WTC11 (cell line): ENCODE data around the gene GHRHR. TPM values are rescaled to one million over a fixed set of nuclear protein-coding genes. Genes with fewer than 3 reads are reported as not detected.
A peak's percentile ranks its signal among the peaks of the same experiment; 100 is the strongest.

ENCODE experiments used
- ATAC-seq: fragments of 200-7000 bp; cut with Tn5 transposase; 2 replicates; pipeline ENCODE4 v1.10.0; 2021; ENCODE audit warnings: mild to moderate bottlenecking, moderate library complexity
- CTCF ChIA-PET: fragments of 300-600 bp; sonication (Branson Sonifier 250); formaldehyde crosslinking; loops from one replicate; lab custom pipeline; 2021; ENCODE audit warnings: antibody characterized with exemption; lab: Charles Lee
- POLR2A ChIA-PET: fragments of 350-600 bp; sonication (Branson Sonifier 250); formaldehyde crosslinking; loops from one replicate; lab custom pipeline; 2021; ENCODE audit warnings: antibody characterized with exemption; lab: Charles Lee
- DNase-seq: peaks from one replicate; pipeline ENCODE4 v3.0.0; 2021; ENCODE audit warnings: low spot score
- H3K27ac Mint-ChIP-seq: 2 replicates; pipeline ENCODE4 v1.8.0; 2021; ENCODE audit warnings: mixed read lengths
- H3K27me3 Mint-ChIP-seq: 2 replicates; pipeline ENCODE4 v1.8.0; 2021; ENCODE audit warnings: low read depth, mild to moderate bottlenecking, moderate library complexity, mixed read lengths
- H3K36me3 Mint-ChIP-seq: 2 replicates; pipeline ENCODE4 v1.8.0; 2021; ENCODE audit warnings: mixed read lengths
- H3K4me1 Mint-ChIP-seq: 2 replicates; pipeline ENCODE4 v1.8.0; 2022; ENCODE audit warnings: mixed read lengths
- H3K4me3 Mint-ChIP-seq: 2 replicates; pipeline ENCODE4 v1.8.0; 2021; ENCODE audit warnings: mild to moderate bottlenecking, moderate library complexity, mixed read lengths
- H3K9me3 Mint-ChIP-seq: 2 replicates; pipeline ENCODE4 v1.8.0; 2021; ENCODE audit warnings: mixed read lengths
- ATF1 ChIP-seq: sonication (generic); formaldehyde crosslinking; IDR thresholded peaks from 2 replicates; pipeline ENCODE4 v1.8.1; 2023; ENCODE audit warnings: mild to moderate bottlenecking, moderate library complexity, missing genetic modification reagents
- ATF6 ChIP-seq: sonication (generic); formaldehyde crosslinking; IDR thresholded peaks from 2 replicates; pipeline ENCODE4 v1.8.1; 2023; ENCODE audit warnings: mild to moderate bottlenecking, missing genetic modification reagents
- FOXK1 ChIP-seq: sonication (generic); formaldehyde crosslinking; IDR thresholded peaks from 2 replicates; pipeline ENCODE4 v1.8.0; 2022; ENCODE audit warnings: mild to moderate bottlenecking, moderate library complexity, missing genetic modification reagents
- GABPB1 ChIP-seq: sonication (generic); formaldehyde crosslinking; IDR thresholded peaks from 2 replicates; pipeline ENCODE4 v1.8.1; 2023; ENCODE audit warnings: mild to moderate bottlenecking, missing genetic modification reagents
- HMGA2 ChIP-seq: fragments of 250-450 bp; sonication (Bioruptor Pico); IDR thresholded peaks from 2 replicates; pipeline ENCODE4 v1.4.0; 2021; ENCODE audit warnings: mild to moderate bottlenecking, moderate library complexity
- IRF2 ChIP-seq: sonication (generic); formaldehyde crosslinking; IDR thresholded peaks from 2 replicates; pipeline ENCODE4 v1.8.0; 2022; ENCODE audit warnings: low read depth, missing genetic modification reagents, borderline replicate concordance
- JUN ChIP-seq: sonication (generic); formaldehyde crosslinking; IDR thresholded peaks from 2 replicates; pipeline ENCODE4 v1.8.0; 2023; ENCODE audit warnings: mild to moderate bottlenecking, missing genetic modification reagents
- KAT7 ChIP-seq: sonication (generic); formaldehyde crosslinking; IDR thresholded peaks from 2 replicates; pipeline ENCODE4 v1.8.1; 2023; ENCODE audit warnings: missing genetic modification reagents, mild to moderate bottlenecking, borderline replicate concordance
- MAX ChIP-seq: sonication (generic); formaldehyde crosslinking; IDR thresholded peaks from 2 replicates; pipeline ENCODE4 v1.8.0; 2022; ENCODE audit warnings: mild to moderate bottlenecking, missing genetic modification reagents
- NR1H2 ChIP-seq: sonication (generic); formaldehyde crosslinking; IDR thresholded peaks from 2 replicates; pipeline ENCODE4 v1.9.0; 2021; ENCODE audit warnings: mild to moderate bottlenecking, moderate library complexity, missing genetic modification reagents
- RELA ChIP-seq: sonication (generic); formaldehyde crosslinking; IDR thresholded peaks from 2 replicates; pipeline ENCODE4 v1.8.1; 2022; ENCODE audit warnings: missing genetic modification reagents, mild to moderate bottlenecking, borderline replicate concordance
- SOX15 ChIP-seq: fragments of 250-450 bp; sonication (Bioruptor Pico); IDR thresholded peaks from 2 replicates; pipeline ENCODE4 v1.9.0; 2021; ENCODE audit warnings: mild to moderate bottlenecking
- SP1 ChIP-seq: sonication (generic); formaldehyde crosslinking; conservative IDR thresholded peaks from 2 replicates; pipeline ENCODE4 v1.8.1; 2022; ENCODE audit warnings: missing genetic modification reagents
- STAT6 ChIP-seq: sonication (generic); formaldehyde crosslinking; conservative IDR thresholded peaks from 2 replicates; pipeline ENCODE4 v1.8.1; 2023; ENCODE audit warnings: mild to moderate bottlenecking, low read depth, missing genetic modification reagents, moderate library complexity
- TCF7 ChIP-seq: sonication (generic); formaldehyde crosslinking; IDR thresholded peaks from 2 replicates; pipeline ENCODE4 v1.8.0; 2022; ENCODE audit warnings: mild to moderate bottlenecking, low read depth, missing genetic modification reagents, moderate library complexity
- ZNF416 ChIP-seq: fragments of 250-450 bp; sonication (Bioruptor Pico); IDR thresholded peaks from 2 replicates; pipeline ENCODE4 v1.9.0; 2021; ENCODE audit warnings: mild to moderate bottlenecking, inconsistent platforms
- ZNF423 ChIP-seq: fragments of 250-450 bp; sonication (Bioruptor Pico); IDR thresholded peaks from 2 replicates; pipeline ENCODE4 v2.1.2; 2022; ENCODE audit warnings: mild to moderate bottlenecking, moderate library complexity
- ZNF532 ChIP-seq: fragments of 250-450 bp; sonication (Bioruptor Pico); IDR thresholded peaks from 2 replicates; pipeline ENCODE4 v1.9.0; 2021; ENCODE audit warnings: mild to moderate bottlenecking, borderline replicate concordance
- total RNA-seq: library from RNA; stranded (reverse); gene quantifications from 3 replicates; pipeline ENCODE4 v1.2.3, GENCODE V29; 2021
- TF ChIP-seq, protein P1 (sequence below): fragments of 200-600 bp; IDR thresholded peaks from 2 replicates; pipeline ENCODE4 v1.8.0; 2022; ENCODE audit warnings: antibody characterized with exemption
- TF ChIP-seq, protein P2 (sequence below): sonication (generic); formaldehyde crosslinking; IDR thresholded peaks from 2 replicates; pipeline ENCODE4 v1.8.1; 2023; ENCODE audit warnings: mild to moderate bottlenecking, missing genetic modification reagents, borderline replicate concordance

GHRHR gene
- total RNA-seq, 1 experiment from 2014 or later = 5.0 TPM

GRCh38 chr7:30977896-30978564 is 14.3 kb downstream of the GHRHR start:
- ATAC-seq (peak; percentile 88), DNase-seq (peak; percentile 78)
- TF ChIP-seq RELA (CRISPR knock-in tag) (no peak), SP1 (no peak)
- TF ChIP-seq, protein P1, sequence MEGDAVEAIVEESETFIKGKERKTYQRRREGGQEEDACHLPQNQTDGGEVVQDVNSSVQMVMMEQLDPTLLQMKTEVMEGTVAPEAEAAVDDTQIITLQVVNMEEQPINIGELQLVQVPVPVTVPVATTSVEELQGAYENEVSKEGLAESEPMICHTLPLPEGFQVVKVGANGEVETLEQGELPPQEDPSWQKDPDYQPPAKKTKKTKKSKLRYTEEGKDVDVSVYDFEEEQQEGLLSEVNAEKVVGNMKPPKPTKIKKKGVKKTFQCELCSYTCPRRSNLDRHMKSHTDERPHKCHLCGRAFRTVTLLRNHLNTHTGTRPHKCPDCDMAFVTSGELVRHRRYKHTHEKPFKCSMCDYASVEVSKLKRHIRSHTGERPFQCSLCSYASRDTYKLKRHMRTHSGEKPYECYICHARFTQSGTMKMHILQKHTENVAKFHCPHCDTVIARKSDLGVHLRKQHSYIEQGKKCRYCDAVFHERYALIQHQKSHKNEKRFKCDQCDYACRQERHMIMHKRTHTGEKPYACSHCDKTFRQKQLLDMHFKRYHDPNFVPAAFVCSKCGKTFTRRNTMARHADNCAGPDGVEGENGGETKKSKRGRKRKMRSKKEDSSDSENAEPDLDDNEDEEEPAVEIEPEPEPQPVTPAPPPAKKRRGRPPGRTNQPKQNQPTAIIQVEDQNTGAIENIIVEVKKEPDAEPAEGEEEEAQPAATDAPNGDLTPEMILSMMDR = peak; percentile 36
- Mint-ChIP-seq H3K36me3 (no peaks in the 10 kb centered on the region), H3K27ac (no peak overlapping the region), H3K27me3 (no peaks in the 10 kb centered on the region; the same call in 1 of the 2 replicates), H3K9me3 (no peaks in the 10 kb centered on the region), H3K4me1 (peaks cover 6% of the 10 kb centered on the region; the same call in 1 of the 2 replicates), H3K4me3 (no peak overlapping the region)
- ChIA-PET POLR2A (no interaction called here), CTCF (interaction anchor here (1.0 to 1.8 kb wide), 8 partner anchors 40 to 187 kb away, joined by 3 to 23 read pairs (median 4); no protein-coding TSS in a partner anchor)

DNA sequence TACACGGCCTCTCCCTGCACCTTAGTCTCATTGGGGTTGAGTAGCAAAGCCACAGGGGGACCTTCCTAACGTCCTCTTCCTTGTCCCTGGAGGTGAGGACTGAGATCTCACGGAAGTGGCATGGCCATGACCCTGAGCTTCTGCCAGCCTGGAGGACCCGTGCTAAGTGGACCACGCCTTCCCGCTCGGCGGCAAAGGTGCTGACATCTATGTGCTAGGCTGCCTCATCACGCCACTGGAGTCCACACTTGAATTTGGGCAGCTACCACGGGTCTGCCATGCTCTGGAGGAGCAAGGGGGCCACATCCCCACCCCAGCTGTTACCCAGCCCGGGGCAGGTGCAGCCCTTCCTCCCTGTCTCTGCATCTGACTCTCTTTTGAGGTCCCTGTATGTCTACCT is 15.3 kb downstream of the GHRHR start:
- DNase-seq (no peak), ATAC-seq (no peak)
- Mint-ChIP-seq H3K4me3 (no peak overlapping the region), H3K27ac (no peak overlapping the region), H3K27me3 (no peaks in the 10 kb centered on the region; the same call in 1 of the 2 replicates), H3K36me3 (no peaks in the 10 kb centered on the region), H3K4me1 (peaks cover 16% of the 10 kb centered on the region), H3K9me3 (no peaks in the 10 kb centered on the region)
- ChIA-PET CTCF (interaction anchor here (1.0 to 1.8 kb wide), 7 partner anchors 41 to 188 kb away, joined by 3 to 23 read pairs (median 3); no protein-coding TSS in a partner anchor), POLR2A (no interaction called here)
- TF ChIP-seq SOX15 (CRISPR knock-in tag) = no peak
- TF ChIP-seq FOXK1 = no peak
- no peak for TF ChIP-seq ZNF423 (CRISPR knock-in tag)
- TF ChIP-seq ZNF532 (CRISPR knock-in tag) = no peak
- TF ChIP-seq ZNF416 = no peak
- no peak for TF ChIP-seq ATF1 (CRISPR knock-in tag)
- no peak for TF ChIP-seq ATF6 (CRISPR knock-in tag)
- no peak for TF ChIP-seq HMGA2
- TF ChIP-seq GABPB1 (CRISPR knock-in tag) = no peak
- no peak for TF ChIP-seq JUN (CRISPR knock-in tag)
- no peak for TF ChIP-seq NR1H2 (CRISPR knock-in tag)
- TF ChIP-seq, protein P2, sequence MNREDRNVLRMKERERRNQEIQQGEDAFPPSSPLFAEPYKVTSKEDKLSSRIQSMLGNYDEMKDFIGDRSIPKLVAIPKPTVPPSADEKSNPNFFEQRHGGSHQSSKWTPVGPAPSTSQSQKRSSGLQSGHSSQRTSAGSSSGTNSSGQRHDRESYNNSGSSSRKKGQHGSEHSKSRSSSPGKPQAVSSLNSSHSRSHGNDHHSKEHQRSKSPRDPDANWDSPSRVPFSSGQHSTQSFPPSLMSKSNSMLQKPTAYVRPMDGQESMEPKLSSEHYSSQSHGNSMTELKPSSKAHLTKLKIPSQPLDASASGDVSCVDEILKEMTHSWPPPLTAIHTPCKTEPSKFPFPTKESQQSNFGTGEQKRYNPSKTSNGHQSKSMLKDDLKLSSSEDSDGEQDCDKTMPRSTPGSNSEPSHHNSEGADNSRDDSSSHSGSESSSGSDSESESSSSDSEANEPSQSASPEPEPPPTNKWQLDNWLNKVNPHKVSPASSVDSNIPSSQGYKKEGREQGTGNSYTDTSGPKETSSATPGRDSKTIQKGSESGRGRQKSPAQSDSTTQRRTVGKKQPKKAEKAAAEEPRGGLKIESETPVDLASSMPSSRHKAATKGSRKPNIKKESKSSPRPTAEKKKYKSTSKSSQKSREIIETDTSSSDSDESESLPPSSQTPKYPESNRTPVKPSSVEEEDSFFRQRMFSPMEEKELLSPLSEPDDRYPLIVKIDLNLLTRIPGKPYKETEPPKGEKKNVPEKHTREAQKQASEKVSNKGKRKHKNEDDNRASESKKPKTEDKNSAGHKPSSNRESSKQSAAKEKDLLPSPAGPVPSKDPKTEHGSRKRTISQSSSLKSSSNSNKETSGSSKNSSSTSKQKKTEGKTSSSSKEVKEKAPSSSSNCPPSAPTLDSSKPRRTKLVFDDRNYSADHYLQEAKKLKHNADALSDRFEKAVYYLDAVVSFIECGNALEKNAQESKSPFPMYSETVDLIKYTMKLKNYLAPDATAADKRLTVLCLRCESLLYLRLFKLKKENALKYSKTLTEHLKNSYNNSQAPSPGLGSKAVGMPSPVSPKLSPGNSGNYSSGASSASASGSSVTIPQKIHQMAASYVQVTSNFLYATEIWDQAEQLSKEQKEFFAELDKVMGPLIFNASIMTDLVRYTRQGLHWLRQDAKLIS (CRISPR knock-in tag) = no peak
- no peak for TF ChIP-seq STAT6 (CRISPR knock-in tag)
- no peak for TF ChIP-seq MAX
- TF ChIP-seq KAT7 (CRISPR knock-in tag) = no peak
- TF ChIP-seq RELA (CRISPR knock-in tag) = no peak
- TF ChIP-seq IRF2 (CRISPR knock-in tag) = no peak
- no peak for TF ChIP-seq TCF7 (CRISPR knock-in tag)
